Measurements from ENCODE around the gene TSPAN15.
"Not testable (repeated sequence)": the region's sequence is repeated elsewhere in the genome, so short reads cannot be mapped to it uniquely, and the experiment has no call there.

Gene TSPAN15

GRCh38 chr10:69445041-69445440 is 6.2 kb upstream of the TSPAN15 start:
- no peak for DNase-seq (ENCODE audit: insufficient read length, low spot score)
- FAIRE-seq: no peak
- TF ChIP-seq CTCF (IDR thresholded peaks at IDR 0.05; ENCODE audit: insufficient read depth, missing control alignments): no peak

- no peak for TF ChIP-seq CTCF (IDR thresholded peaks at IDR 0.05; ENCODE audit: insufficient read depth, missing control alignments)
- FAIRE-seq (no peak), DNase-seq (ENCODE audit: insufficient read length, low spot score) (no peak)
Measured at GRCh38 chr10:69446229-69446628, 5.0 kb upstream of the TSPAN15 start.

- DNase-seq (ENCODE audit: insufficient read length, low spot score): no peak
- TF ChIP-seq CTCF (IDR thresholded peaks at IDR 0.05; ENCODE audit: insufficient read depth, missing control alignments): no peak
- FAIRE-seq: no peak
Measured at GRCh38 chr10:69446650-69447151, 4.6 kb upstream of the TSPAN15 start.

GRCh38 chr10:69449841-69450240 is 1.4 kb upstream of the TSPAN15 start:
- DNase-seq (ENCODE audit: insufficient read length, low spot score) (no peak), FAIRE-seq (no peak)
- peak; percentile 40 for TF ChIP-seq CTCF (IDR thresholded peaks at IDR 0.05; ENCODE audit: insufficient read depth, missing control alignments)

GRCh38 chr10:69450395-69450794 is 870 bp upstream of the TSPAN15 start:
- DNase-seq (ENCODE audit: insufficient read length, low spot score); FAIRE-seq: not testable (repeated sequence)

- DNase-seq (ENCODE audit: insufficient read length, low spot score): no peak
- no peak for TF ChIP-seq CTCF (IDR thresholded peaks at IDR 0.05; ENCODE audit: insufficient read depth, missing control alignments)
- FAIRE-seq: no peak
Measured at GRCh38 chr10:69451784-69452251, 553 bp downstream of the TSPAN15 start.

- no peak for TF ChIP-seq CTCF (IDR thresholded peaks at IDR 0.05; ENCODE audit: insufficient read depth, missing control alignments)
- DNase-seq (ENCODE audit: insufficient read length, low spot score): no peak
- FAIRE-seq: no peak
Measured at GRCh38 chr10:69452676-69453415, 1.6 kb downstream of the TSPAN15 start.

Measured in D721Med (cell line).